Lung (tissue), 12 donors: ENCODE results near the gene MAML3. TPM values are rescaled to one million over a fixed set of nuclear protein-coding genes. Genes with fewer than 3 reads are reported as not detected.

Experiments used
- ATAC-seq: fragments of 200-7000 bp; cut with Tn5 transposase; one replicate; pipeline ENCODE4 v1.9.1; 2020; ENCODE audit warnings: moderate number of reproducible peaks; ENCODE audit not compliant: insufficient read depth, low FRiP score
- DNase-seq, 3 donors: peaks; one replicate each; pipeline ENCODE4 v3.0.0-alpha.2; 2013 to 2017
- H3K27ac ChIP-seq, 2 donors: one replicate each; pipeline ENCODE4 v1.5.1; 2013; ENCODE audit warnings: mild to moderate bottlenecking in 2 of 2, moderate library complexity in 2 of 2, control low read depth in 1 of 2, inconsistent platforms in 1 of 2, low read depth in 1 of 2, low read length in 1 of 2
- H3K27me3 ChIP-seq, 3 donors: one replicate each; pipeline ENCODE4 v1.5.1; 2013; ENCODE audit warnings: low read length in 2 of 3; ENCODE audit not compliant: control insufficient read depth in 3 of 3, insufficient read depth in 3 of 3
- H3K36me3 ChIP-seq, 4 donors: one replicate each; pipeline ENCODE4 v1.5.1; 2013; ENCODE audit warnings: low read length in 4 of 4, mild to moderate bottlenecking in 1 of 4, moderate library complexity in 1 of 4; ENCODE audit not compliant: control insufficient read depth in 4 of 4, insufficient read depth in 4 of 4
- H3K4me1 ChIP-seq, 5 donors: one replicate each; pipeline ENCODE4 v1.5.1; 2013; ENCODE audit warnings: low read length in 5 of 5, mild to moderate bottlenecking in 2 of 5, moderate library complexity in 1 of 5; ENCODE audit not compliant: control insufficient read depth in 5 of 5, insufficient read depth in 5 of 5
- H3K4me3 ChIP-seq: one replicate; pipeline ENCODE4 v1.5.1; 2013; ENCODE audit warnings: mild to moderate bottlenecking, control low read depth, moderate library complexity
- H3K9ac ChIP-seq, 2 donors: one replicate each; pipeline ENCODE4 v1.5.1; 2013; ENCODE audit warnings: low read length in 2 of 2, control low read depth in 1 of 2; ENCODE audit not compliant: insufficient read depth in 1 of 2
- H3K9me3 ChIP-seq, 4 donors: one replicate each; pipeline ENCODE4 v1.5.1; 2013; ENCODE audit warnings: low read length in 3 of 4, mild to moderate bottlenecking in 1 of 4, moderate library complexity in 1 of 4; ENCODE audit not compliant: control insufficient read depth in 4 of 4, insufficient read depth in 3 of 4
- CTCF ChIP-seq: IDR thresholded peaks from 2 replicates; pipeline ENCODE4 v1.5.1; 2012; ENCODE audit warnings: mild to moderate bottlenecking; ENCODE audit errors: control extremely low read depth, extremely low read depth
- WGBS, 2 donors: extraction: QIAGEN DNeasy Blood & Tissue Kit; methylation state at CpG; one replicate each; pipeline ENCODE4 v1.1.7; 2013; 5-methylcytosine and 5-hydroxymethylcytosine counted together
- polyA plus RNA-seq, 2 donors: library from polyadenylated mRNA; stranded (reverse); fragments of 200-250 nt; gene quantifications; one replicate each; pipeline ENCODE4 v1.2.1, GENCODE V29; 2013
- total RNA-seq, 2 donors: library from RNA; depleted of rRNA in 1 of 2; stranded (reverse); fragments of >200 nt in 1 of 2; gene quantifications; one replicate each; pipeline ENCODE4 v1.2.1, GENCODE V29; 2014 to 2021
- donor health status: control.
- donor health status: control.
- donor health status: Bipolar disorder and iron deficiency.
- donor health status: healthy.
- donor health status: DM: yes; HTN: yes; CAD: no.

MAML3 gene
- total and polyA plus RNA-seq, 4 donors: 3.0 to 16.4 (median 8.5) TPM

GRCh38 chr4:139957986-139958738 lies 195.8 kb downstream of the MAML3 start:
- Histone ChIP-seq H3K4me1 (peaks cover 0 to 20% (median 4%) of the 10 kb centered on the region in 5 donors), H3K9me3 (no peaks in the 10 kb centered on the region), H3K9ac (no peak overlapping the region), H3K4me3 (no peak overlapping the region), H3K36me3 (no peaks in the 10 kb centered on the region), H3K27ac (no peak overlapping the region), H3K27me3 (no peaks in the 10 kb centered on the region)
- 71 to 74% methylated on average over 4 of the region's 4 CpGs for WGBS, 2 donors
- TF ChIP-seq CTCF: no peak
- DNase-seq (no peak), ATAC-seq (no peak)

- Histone ChIP-seq H3K27me3 (no peaks in the 10 kb centered on the region), H3K9ac (no peak overlapping the region), H3K36me3 (no peaks in the 10 kb centered on the region), H3K4me1 (peaks cover 0 to 13% (median 4%) of the 10 kb centered on the region in 5 donors), H3K27ac (no peak overlapping the region), H3K9me3 (no peaks in the 10 kb centered on the region), H3K4me3 (no peak overlapping the region)
- no peak for TF ChIP-seq CTCF
- whole genome bisulfite sequencing, 2 donors: 91 to 97% methylated on average over 2 of the region's 2 CpGs
- DNase-seq (no peak), ATAC-seq (no peak)
These were observed 196.9 kb downstream of the MAML3 start for GRCh38 chr4:139957065-139957464.

GRCh38 chr4:139956507-139957017 lies 197.4 kb downstream of the MAML3 start:
- WGBS, 2 donors: 49 to 69% methylated on average over 6 of the region's 6 CpGs
- peak overlapping the region in 1 of 2 donors; percentile 37 for H3K27ac ChIP-seq

More at GRCh38 chr4:139956507-139957017, 197.4 kb downstream of the MAML3 start:
- ATAC-seq: no peak
- Histone ChIP-seq H3K36me3 (no peaks in the 10 kb centered on the region), H3K4me3 (no peak overlapping the region), H3K27me3 (no peaks in the 10 kb centered on the region), H3K4me1 (peaks cover 0 to 9% (median 4%) of the 10 kb centered on the region in 5 donors), H3K9ac (peak overlapping the region in 1 of 2 donors; percentile 73), H3K9me3 (no peaks in the 10 kb centered on the region)
- no peak for TF ChIP-seq CTCF
- peak; percentile 72 to 94 (median 93) for DNase-seq
